Measurements from ENCODE around the gene HOXC5. TPM values are rescaled to one million over a fixed set of nuclear protein-coding genes. Genes with fewer than 3 reads are reported as not detected.

HOXC5 gene
- total RNA-seq, 2 experiments from 2014 or later: not detected

DNA sequence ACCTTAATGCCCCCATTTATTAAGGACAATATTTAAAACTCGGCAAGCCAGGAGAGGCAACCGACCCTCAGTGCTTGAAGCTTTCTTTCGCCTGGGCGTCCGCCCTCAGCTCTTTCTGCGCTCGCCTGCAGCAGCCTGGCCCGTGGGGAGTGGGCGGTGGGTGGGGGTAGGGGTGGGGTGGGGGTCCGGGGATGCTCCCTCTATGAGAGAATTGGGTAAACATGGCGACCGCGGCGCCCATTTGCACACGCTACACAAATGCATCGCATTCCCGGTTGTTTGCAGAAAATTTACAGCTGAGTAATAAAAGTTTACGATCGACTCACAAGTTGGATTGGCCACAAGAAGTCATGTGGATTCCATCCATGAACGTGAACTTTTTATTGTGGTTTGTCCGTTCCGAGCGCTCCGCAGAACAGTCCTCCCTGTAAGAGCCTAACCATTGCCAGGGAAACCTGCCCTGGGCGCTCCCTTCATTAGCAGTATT, 16.3 kb upstream of the HOXC5 start:
- Mint-ChIP-seq H3K4me3 (no peak overlapping the region), H3K4me1 (ENCODE audit: low read depth) (peaks cover 21% of the 10 kb centered on the region), H3K9me3 (no peaks in the 10 kb centered on the region), H3K27ac (no peak overlapping the region), H3K36me3 (ENCODE audit: low read depth) (no peaks in the 10 kb centered on the region), H3K27me3 (peaks cover 93% of the 10 kb centered on the region)
- ChIA-PET POLR2A (interaction anchor here (0.9 to 2.1 kb wide), 3 partner anchors 10 to 171 kb away, joined by 4 to 6 read pairs (median 5); partner anchors contain the start of gene HOXC4), CTCF (interaction anchor here (0.6 to 2.0 kb wide), 6 partner anchors 11 to 185 kb away, joined by 3 to 6 read pairs (median 3); partner anchors contain the start of gene SMUG1)
- ATAC-seq (ENCODE audit: poor library complexity): no peak
- Histone ChIP-seq H3K27ac (ENCODE audit: low read depth in 1 of 2, low read length in 2 of 2) (no peak overlapping the region), H3K9me3 (ENCODE audit: control insufficient read depth in 1 of 2, insufficient read depth in 1 of 2, low read length in 2 of 2) (peaks cover 0 to 29% of the 10 kb centered on the region in 2 experiments), H3K36me3 (ENCODE audit: insufficient read depth, low read length) (no peaks in the 10 kb centered on the region), H3K4me1 (ENCODE audit: insufficient read depth, low read length) (peaks cover 42% of the 10 kb centered on the region), H3K4me3 (ENCODE audit: low read length) (no peak overlapping the region), H3K27me3 (ENCODE audit: control insufficient read depth in 1 of 2, insufficient read depth in 2 of 2, low read length in 2 of 2) (peaks cover 88 to 93% of the 10 kb centered on the region in 2 experiments)
- no peak for DNase-seq
- TF ChIP-seq, protein P1, sequence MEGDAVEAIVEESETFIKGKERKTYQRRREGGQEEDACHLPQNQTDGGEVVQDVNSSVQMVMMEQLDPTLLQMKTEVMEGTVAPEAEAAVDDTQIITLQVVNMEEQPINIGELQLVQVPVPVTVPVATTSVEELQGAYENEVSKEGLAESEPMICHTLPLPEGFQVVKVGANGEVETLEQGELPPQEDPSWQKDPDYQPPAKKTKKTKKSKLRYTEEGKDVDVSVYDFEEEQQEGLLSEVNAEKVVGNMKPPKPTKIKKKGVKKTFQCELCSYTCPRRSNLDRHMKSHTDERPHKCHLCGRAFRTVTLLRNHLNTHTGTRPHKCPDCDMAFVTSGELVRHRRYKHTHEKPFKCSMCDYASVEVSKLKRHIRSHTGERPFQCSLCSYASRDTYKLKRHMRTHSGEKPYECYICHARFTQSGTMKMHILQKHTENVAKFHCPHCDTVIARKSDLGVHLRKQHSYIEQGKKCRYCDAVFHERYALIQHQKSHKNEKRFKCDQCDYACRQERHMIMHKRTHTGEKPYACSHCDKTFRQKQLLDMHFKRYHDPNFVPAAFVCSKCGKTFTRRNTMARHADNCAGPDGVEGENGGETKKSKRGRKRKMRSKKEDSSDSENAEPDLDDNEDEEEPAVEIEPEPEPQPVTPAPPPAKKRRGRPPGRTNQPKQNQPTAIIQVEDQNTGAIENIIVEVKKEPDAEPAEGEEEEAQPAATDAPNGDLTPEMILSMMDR (IDR thresholded peaks at IDR 0.05): no peak
- intact Hi-C loops (cut with DNase I, micrococcal nuclease): no loop called here

- no peak overlapping the region for H3K27ac ChIP-seq (ENCODE audit: low read depth in 1 of 2, low read length in 2 of 2)
Observed at GRCh38 chr12:54017027-54017788, 15.6 kb upstream of the HOXC5 start.

DNA sequence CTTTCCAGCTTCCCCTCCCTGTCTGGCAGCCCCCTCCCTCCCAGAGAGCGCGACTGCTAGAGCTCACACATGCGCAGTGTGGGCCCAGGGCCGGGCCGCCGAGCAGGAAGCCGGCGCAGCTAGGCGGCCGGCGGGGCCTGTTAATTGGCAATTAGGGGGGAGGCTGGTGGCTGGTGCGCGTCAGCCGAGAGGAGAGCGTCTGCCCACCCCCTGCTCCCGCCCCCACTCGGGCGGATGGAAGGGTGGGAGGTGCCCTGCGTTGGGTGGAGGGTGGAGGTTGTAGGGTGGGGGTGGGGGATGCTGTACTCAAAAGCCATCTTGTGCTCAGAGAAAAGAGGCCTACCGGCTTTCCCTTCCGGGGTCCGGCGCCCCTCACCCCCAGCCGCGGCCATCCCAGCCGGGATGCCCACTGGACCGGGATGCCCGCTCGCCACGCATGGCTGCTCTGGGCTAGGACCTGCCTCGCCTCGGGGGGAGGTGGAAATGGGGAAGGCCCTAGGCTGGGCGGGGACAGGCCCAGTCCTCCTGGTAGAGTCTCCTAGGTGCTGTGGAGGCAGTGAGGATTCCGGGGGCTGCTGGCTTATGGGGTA, 14.9 kb upstream of the HOXC5 start:
- H3K27me3 Mint-ChIP-seq: peaks cover 93% of the 10 kb centered on the region
- TF ChIP-seq, protein P1 (IDR thresholded peaks at IDR 0.05): no peak
- peak; percentile 82 for ATAC-seq (ENCODE audit: poor library complexity)
- peak overlapping the region; percentile 50 for H3K4me3 ChIP-seq (ENCODE audit: low read length)
- peak overlapping the region; percentile 89 for H3K4me3 Mint-ChIP-seq
- peaks cover 41% of the 10 kb centered on the region for H3K4me1 ChIP-seq (ENCODE audit: insufficient read depth, low read length)
- CTCF ChIA-PET: interaction anchor here (1.0 kb wide), 2 partner anchors 190 to 196 kb away, joined by 3 read pairs; no protein-coding TSS in a partner anchor
- no peaks in the 10 kb centered on the region for H3K36me3 Mint-ChIP-seq (ENCODE audit: low read depth)
- peaks cover 19% of the 10 kb centered on the region for H3K4me1 Mint-ChIP-seq (ENCODE audit: low read depth)
- POLR2A ChIA-PET: interaction anchor here (0.7 to 2.1 kb wide), 7 partner anchors 8 to 262 kb away, joined by 3 to 8 read pairs (median 4); partner anchors contain the start of genes HNRNPA1, HOXC8 and HOXC9
- intact Hi-C loops (cut with DNase I, micrococcal nuclease): no loop called here
- H3K9me3 ChIP-seq (ENCODE audit: control insufficient read depth in 1 of 2, insufficient read depth in 1 of 2, low read length in 2 of 2): peaks cover 0 to 29% of the 10 kb centered on the region in 2 experiments
- H3K27ac ChIP-seq (ENCODE audit: low read depth in 1 of 2, low read length in 2 of 2): no peak overlapping the region
- H3K27ac Mint-ChIP-seq: no peak overlapping the region
- DNase-seq: peak; percentile 44 to 88 (median 62)
- H3K9me3 Mint-ChIP-seq: no peaks in the 10 kb centered on the region
- no peaks in the 10 kb centered on the region for H3K36me3 ChIP-seq (ENCODE audit: insufficient read depth, low read length)
- H3K27me3 ChIP-seq (ENCODE audit: control insufficient read depth in 1 of 2, insufficient read depth in 2 of 2, low read length in 2 of 2): peaks cover 88 to 91% of the 10 kb centered on the region in 2 experiments

More at GRCh38 chr12:54017027-54017788, 15.6 kb upstream of the HOXC5 start:
- peaks cover 0 to 29% of the 10 kb centered on the region in 2 experiments for H3K9me3 ChIP-seq (ENCODE audit: control insufficient read depth in 1 of 2, insufficient read depth in 1 of 2, low read length in 2 of 2)
- peak; percentile 32 for ATAC-seq (ENCODE audit: poor library complexity)
- peaks cover 93% of the 10 kb centered on the region for H3K27me3 Mint-ChIP-seq
- no peaks in the 10 kb centered on the region for H3K36me3 ChIP-seq (ENCODE audit: insufficient read depth, low read length)
- POLR2A ChIA-PET: interaction anchor here (0.7 to 2.1 kb wide), 9 partner anchors 8 to 263 kb away, joined by 3 to 8 read pairs (median 4); partner anchors contain the start of genes HNRNPA1, HOXC4, HOXC8 and HOXC9
- H3K4me1 ChIP-seq (ENCODE audit: insufficient read depth, low read length): peaks cover 41% of the 10 kb centered on the region
- H3K27me3 ChIP-seq (ENCODE audit: control insufficient read depth in 1 of 2, insufficient read depth in 2 of 2, low read length in 2 of 2): peaks cover 88 to 95% of the 10 kb centered on the region in 2 experiments
- no peak overlapping the region for H3K27ac Mint-ChIP-seq
- CTCF ChIA-PET: interaction anchor here (0.8 to 2.0 kb wide), 6 partner anchors 12 to 197 kb away, joined by 3 to 6 read pairs (median 3); partner anchors contain the start of gene SMUG1
- no peak for DNase-seq
- TF ChIP-seq, protein P1 (IDR thresholded peaks at IDR 0.05): no peak
- H3K4me3 Mint-ChIP-seq: peak overlapping the region; percentile 89
- H3K36me3 Mint-ChIP-seq (ENCODE audit: low read depth): no peaks in the 10 kb centered on the region
- peaks cover 19% of the 10 kb centered on the region for H3K4me1 Mint-ChIP-seq (ENCODE audit: low read depth)
- intact Hi-C loops (cut with DNase I, micrococcal nuclease): no loop called here
- H3K4me3 ChIP-seq (ENCODE audit: low read length): peak overlapping the region; percentile 50
- H3K9me3 Mint-ChIP-seq: no peaks in the 10 kb centered on the region
